ENCODE data around the gene DOCK1.
"Not testable (repeated sequence)": the region's sequence is repeated elsewhere in the genome, so short reads cannot be mapped to it uniquely, and the experiment has no call there.

Gene DOCK1

GRCh38 chr10:126926568-126926967 lies 21.3 kb downstream of the DOCK1 start:
- DNase-seq: no peak

DNA sequence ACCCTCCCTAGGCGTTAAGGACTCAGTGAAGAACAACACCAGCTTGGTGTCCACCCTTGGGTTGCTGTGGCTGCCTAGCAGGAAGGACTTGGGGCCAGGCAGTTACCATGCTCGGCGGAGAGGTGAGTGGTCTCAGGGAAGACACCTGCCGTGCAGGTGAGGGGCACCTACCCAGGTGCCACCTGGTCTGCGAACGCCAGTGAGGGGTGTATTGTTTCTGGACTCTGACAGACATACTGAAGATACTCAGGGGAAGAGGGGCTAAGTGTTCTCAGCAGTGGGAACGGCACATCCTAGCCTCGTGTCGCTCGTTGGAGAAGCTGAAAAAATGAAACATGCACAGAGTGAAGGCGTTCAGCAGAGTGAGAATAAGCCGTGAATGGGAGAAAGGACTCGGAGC lies 22.6 kb downstream of the DOCK1 start:
- DNase-seq: no peak

DNA sequence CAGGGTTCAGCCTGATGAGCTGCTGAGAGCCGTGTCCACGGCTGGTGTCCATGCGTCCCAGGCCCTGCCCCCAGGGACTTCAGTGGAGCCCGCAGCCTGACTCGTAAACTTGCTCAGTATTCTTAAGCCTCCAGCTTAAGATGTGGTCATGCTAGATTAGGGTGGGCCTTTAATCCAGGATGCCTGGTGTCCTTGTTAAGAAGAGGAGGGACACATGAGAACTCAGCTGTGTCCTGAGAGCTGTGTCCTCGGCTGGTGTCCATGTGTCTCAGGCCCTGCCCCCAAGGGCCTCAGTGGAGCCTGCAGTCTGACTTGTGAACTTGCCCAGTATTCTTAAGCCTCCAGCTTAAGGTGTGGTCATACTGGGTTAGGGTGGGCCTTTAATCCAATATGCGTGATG lies 23.0 kb downstream of the DOCK1 start:
- no peak for DNase-seq

DNA sequence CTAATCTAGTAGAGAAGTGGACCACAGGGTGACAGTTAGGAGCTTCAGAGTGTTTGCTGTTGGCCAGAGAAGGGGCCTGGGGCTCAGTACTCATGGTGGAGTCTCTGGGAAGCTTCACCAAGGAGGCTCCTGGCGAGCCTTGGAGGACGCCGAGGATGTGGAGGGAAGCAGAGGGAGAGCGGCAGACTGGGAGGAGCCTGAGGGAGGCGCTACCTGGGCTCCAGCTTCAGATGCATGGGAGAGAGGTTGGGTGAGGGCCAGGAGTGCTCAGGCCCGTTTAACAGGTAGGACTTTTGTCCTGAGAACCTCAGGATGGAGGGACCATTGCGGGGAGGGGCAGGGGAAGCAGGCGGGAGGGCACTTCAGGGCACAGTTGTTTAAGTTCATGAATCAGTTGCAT lies 24.2 kb downstream of the DOCK1 start:
- DNase-seq: no peak

DNA sequence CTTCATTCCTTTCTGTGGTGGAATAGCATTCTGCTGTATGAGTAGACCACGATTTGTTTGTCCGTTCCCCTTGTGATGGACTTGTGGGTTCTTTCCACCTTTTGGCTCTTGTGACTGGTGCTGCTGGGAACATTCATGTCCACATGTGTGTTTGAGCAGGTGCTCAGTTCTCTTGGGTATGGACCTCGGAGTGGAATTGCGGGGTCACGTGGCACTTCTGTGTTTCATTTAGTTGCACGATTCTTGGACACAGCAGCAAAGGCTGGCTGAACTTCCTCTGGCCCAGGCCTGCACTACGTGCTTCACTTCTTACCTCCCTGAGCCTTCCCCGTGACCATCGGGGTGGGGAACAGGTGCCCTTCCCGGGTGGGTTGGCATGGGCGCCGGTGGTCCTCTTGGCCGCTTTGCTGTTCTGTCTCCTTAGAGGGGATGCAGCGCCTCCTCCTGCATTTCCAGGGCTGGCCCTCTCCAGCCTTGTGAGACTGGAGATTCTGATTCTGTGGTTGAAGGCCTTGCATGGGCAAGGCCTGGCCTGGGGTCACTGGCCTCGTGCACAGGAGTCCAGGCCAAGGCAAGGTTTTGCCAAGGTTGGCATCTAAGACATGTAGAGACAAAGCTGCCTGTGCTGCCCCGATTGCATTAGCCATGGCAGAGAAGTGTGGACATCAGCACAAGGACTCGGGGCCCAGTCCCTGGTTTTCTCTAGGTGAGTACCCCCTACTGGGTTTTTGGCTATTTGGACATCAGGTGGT lies 25.1 kb downstream of the DOCK1 start:
- no peak for DNase-seq

DNA sequence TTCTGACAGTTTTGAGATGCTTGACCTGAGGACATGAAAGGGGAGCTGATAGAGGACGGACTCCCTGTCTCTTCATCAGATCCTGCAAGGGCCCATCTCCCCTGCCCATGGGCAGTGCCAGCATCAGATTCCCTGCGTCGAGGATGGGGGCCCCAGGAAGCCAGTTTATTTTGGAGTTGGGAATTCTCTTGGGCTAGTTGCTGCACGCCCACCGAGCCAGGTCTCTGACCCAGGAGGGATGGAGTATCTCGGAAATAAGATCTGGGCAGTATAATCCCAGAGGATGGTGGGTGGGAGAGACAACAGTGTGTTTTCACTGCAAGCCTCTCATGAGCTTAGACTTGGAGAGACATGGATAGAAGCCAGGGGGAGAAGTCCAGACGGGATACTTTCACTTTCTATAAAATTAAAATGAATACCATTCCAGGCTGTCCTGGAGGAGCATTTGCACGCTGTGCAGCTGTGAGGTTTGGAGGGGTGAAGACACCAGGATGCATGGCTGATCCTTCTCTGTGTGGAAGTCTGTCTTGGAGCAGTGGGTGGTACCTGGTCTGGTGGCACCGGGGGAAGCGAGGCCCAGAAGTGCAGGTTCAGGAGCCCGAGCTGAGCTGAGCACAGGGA lies 25.8 kb downstream of the DOCK1 start:
- DNase-seq: no peak

DNA sequence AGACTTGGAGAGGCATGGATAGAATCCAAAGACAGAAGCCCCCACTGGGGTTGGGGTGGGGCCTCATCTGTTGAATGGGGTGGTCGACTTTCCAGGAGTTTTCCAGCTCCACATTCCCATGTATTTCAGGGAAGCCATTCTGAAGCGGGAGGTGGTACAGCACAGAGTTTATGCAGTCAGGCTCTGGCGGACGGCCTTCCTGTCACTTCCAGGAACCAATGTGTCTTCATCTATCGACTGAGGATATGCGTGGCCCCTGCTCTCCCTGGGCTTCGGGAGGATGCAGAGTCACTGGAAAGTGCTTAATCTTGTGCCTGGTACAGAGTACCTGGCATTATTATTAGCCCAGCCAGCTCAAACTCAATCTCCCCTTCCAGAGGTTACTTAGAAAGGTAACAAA lies 26.3 kb downstream of the DOCK1 start:
- DNase-seq: no peak

DNA sequence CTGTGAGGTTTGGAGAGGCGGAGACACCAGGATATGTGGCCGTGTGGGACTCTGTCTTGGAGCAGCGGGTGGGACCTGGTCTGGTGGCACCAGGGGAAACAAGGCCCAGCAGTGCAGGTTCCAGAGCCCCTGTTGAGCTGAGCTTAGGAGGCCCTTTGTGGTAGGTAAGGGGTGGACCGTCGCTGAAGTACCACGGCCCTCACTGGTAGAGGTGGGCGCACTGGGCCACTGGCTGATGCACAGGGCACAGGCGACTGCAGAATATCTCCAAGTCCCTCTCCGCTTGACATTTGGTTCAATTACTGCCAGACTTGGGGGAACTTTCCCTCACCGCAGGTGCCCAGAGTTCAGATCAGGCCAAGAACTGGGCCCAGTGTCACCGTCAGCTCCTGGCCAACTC lies 27.3 kb downstream of the DOCK1 start:
- no peak for DNase-seq

- no peak for DNase-seq
Measured at GRCh38 chr10:126933116-126933515, 27.9 kb downstream of the DOCK1 start.

- no peak for DNase-seq
Measured at GRCh38 chr10:126935263-126935946, 30.2 kb downstream of the DOCK1 start.

- no peak for DNase-seq
Measured at GRCh38 chr10:126937026-126937425, 31.8 kb downstream of the DOCK1 start.

GRCh38 chr10:126938121-126938520 lies 32.9 kb downstream of the DOCK1 start:
- DNase-seq: not testable (repeated sequence)

GRCh38 chr10:126939706-126940105 lies 34.5 kb downstream of the DOCK1 start:
- no peak for DNase-seq

DNA sequence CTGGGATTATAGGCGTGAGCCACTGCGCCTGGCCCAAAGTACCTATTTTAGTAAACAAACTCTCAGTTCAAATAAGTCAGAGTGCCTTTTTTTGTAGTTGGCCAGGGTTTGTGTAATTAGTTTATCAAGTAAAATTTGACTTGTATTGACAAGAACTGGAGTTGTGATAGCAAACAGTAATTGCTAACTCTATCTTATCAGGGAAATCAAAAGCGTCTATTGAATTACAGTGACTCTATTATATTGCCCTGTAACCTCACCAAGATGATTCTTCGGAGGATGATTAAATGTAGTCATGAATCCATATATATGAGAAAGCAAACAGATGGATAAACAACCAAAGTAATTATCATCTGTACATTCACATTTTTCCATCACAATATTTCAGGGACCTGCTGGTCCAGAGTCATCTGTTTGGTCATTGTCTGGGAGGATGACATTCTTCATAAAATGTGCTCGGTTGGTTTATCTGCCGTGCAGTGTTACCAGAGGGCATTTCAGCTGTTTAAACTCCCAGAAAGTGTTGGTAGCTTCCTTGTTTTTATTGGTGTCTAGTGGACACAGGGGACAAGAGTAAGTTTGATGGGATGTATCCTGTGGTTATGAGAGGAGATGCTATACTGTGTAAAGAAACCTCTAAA lies 35.6 kb downstream of the DOCK1 start:
- no peak for DNase-seq

DNA sequence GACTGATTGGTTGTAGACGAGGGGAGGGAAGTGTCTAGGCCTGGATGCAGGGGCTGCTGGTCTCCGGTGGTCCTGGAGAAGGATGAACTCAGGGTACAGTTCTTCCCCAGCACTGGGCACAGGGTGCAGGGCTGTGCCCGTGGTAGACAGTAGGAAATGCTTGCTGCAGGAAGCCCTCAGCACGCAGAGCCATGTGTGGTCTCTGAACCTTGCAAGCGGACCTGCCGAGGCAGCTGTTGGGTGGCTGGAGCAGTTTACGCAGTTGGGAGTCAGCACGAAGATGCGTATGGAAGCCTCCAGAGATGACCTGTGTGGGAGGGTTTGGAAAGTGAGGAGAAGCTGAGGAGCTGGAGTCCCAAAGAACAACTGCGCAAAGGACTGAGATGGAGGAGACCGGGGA lies 39.0 kb downstream of the DOCK1 start:
- DNase-seq: no peak

- DNase-seq: no peak
Measured at GRCh38 chr10:126945351-126946030, 40.3 kb downstream of the DOCK1 start.

GRCh38 chr10:126946746-126947145 lies 41.5 kb downstream of the DOCK1 start:
- DNase-seq: no peak

GRCh38 chr10:126948355-126949160 lies 43.3 kb downstream of the DOCK1 start:
- DNase-seq: no peak

- DNase-seq: no peak
Measured at GRCh38 chr10:126949161-126949503, 43.9 kb downstream of the DOCK1 start.

GRCh38 chr10:126950401-126951105 lies 45.3 kb downstream of the DOCK1 start:
- no peak for DNase-seq

DNA sequence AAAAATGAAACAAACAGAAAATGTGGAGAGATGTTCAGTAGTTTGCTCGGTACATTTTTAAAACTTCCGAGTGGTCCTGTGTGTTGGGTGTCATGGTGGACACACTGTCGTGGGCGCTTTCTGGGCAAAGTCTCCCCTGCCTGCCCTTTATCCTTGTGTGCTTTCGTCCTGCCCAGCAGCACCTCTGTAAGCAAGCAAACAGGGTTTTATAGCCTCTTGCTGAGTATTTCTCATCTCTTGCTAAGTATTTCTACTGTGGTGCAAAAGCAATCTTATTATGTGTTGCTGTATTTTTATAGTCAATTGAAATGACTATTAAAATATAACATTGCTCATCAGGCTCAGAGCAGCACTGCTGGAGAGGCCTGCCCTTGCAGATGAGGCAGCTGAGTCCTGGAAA lies 48.7 kb downstream of the DOCK1 start:
- no peak for DNase-seq

DNA sequence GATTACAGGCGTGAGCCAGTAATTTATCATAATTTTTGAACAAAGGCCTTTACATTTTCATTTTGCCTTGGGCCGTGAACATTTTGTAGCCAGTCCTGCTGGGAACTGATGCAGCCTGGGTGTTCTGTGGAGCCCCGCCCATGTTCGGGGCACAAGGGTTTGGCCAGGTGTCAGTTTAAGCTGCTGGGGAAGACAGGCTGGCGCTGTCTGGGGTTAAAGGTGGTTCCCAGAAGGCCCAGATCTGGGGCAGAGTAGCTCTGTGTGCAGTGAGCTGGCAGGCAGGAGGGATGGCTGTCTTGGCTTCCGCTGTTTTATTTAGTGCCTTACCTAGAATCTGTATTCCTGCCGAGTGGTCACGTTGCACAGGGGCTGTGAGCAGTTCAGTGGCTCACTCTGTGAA lies 50.2 kb downstream of the DOCK1 start:
- no peak for DNase-seq
